Measurements from ENCODE around the gene RIC1. TPM values are rescaled to one million over a fixed set of nuclear protein-coding genes. Genes with fewer than 3 reads are reported as not detected.
"Not testable (repeated sequence)": the region's sequence is repeated elsewhere in the genome, so short reads cannot be mapped to it uniquely, and the experiment has no call there.

RIC1 gene
- total RNA-seq, 1 experiment from 2014 or later, result 18.6 TPM

DNA sequence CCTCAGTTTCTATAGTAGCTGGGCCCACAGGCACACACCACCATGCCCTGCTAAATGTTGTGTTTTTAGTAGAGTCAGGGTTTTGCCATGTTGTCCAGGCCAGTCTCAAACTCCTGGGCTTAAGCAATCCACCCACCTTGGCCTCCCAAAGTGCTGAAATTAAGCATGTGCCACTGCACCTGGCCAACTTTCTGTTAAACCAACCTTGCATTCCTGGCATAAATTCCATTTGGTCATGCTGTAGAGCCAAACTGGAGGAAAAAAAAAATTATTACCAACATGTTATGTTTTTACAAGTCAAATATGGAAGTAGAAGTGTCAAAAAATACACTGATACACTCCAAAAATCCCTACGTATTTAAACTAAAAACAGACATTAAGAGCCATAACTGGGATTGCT is 149.9 kb downstream of the RIC1 start:
- Mint-ChIP-seq H3K9me3 (ENCODE audit: unreplicated experiment) (peaks cover 19% of the 10 kb centered on the region), H3K27ac (ENCODE audit: unreplicated experiment) (no peak overlapping the region), H3K27me3 (ENCODE audit: insufficient read depth, unreplicated experiment) (no peaks in the 10 kb centered on the region), H3K36me3 (ENCODE audit: insufficient read depth, unreplicated experiment) (peaks cover 67% of the 10 kb centered on the region), H3K4me3 (ENCODE audit: unreplicated experiment) (no peak overlapping the region), H3K4me1 (ENCODE audit: low read depth, unreplicated experiment) (peaks cover 3% of the 10 kb centered on the region)
- BruUV-seq (replicated peaks), result no TSS peak
- Histone ChIP-seq H3K4me3 (ENCODE audit: low read depth, low read length) (no peak overlapping the region), H3K4me1 (no peaks in the 10 kb centered on the region), H3K9me3 (peaks cover 8% of the 10 kb centered on the region; the same call in 1 of the 2 replicates), H3K36me3 (ENCODE audit: control insufficient read depth, insufficient read depth, low read length) (peaks cover 1% of the 10 kb centered on the region; the same call in 1 of the 2 replicates), H3K27me3 (replicated peaks; ENCODE audit: control insufficient read depth, insufficient read depth, low read length) (no peaks in the 10 kb centered on the region)
- TF ChIP-seq CTCF (IDR thresholded peaks at IDR 0.05; ENCODE audit: insufficient read depth in 1 of 2, low read depth in 1 of 2, low read length in 1 of 2, severe bottlenecking in 1 of 2, unreplicated experiment in 1 of 2), result no peak
- intact Hi-C loops (cut with micrococcal nuclease; ENCODE audit: unreplicated experiment), result no loop called here
- ChIA-PET CTCF (no interaction called here), POLR2A (no interaction called here)
- no peak for DNase-seq

DNA sequence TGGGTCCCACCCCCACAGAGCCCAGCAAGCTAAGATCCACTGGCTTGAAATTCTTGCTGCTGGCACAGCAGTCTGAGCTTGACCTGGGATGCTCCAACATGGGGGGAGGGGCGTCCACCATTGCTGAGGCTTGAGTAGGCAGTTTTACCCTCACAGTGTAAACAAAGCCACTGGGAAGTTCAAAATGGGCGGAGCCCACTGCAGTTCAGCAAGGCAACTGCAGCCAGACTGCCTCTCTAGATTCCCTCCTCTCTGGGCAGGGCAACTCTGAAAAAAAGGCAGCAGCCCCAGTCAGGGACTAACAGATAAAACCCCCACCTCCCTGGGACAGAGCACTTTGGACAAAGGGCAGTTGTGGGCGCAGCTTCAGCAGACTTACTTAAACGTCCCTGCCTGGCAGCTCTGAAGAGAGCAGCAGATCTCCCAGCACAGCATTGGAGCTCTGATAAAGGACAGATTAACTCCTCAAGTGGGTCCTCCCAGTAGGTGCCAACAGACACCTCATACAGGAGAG is 150.9 kb downstream of the RIC1 start:
- H3K4me3 ChIP-seq (ENCODE audit: low read depth, low read length); H3K36me3 ChIP-seq (ENCODE audit: control insufficient read depth, insufficient read depth, low read length); H3K9me3 ChIP-seq; POLR2A ChIA-PET; intact Hi-C loops (cut with micrococcal nuclease; ENCODE audit: unreplicated experiment); H3K27me3 Mint-ChIP-seq (ENCODE audit: insufficient read depth, unreplicated experiment); BruUV-seq (replicated peaks); H3K4me1 ChIP-seq; H3K27ac Mint-ChIP-seq (ENCODE audit: unreplicated experiment); H3K4me1 Mint-ChIP-seq (ENCODE audit: low read depth, unreplicated experiment); H3K27me3 ChIP-seq (replicated peaks; ENCODE audit: control insufficient read depth, insufficient read depth, low read length); CTCF ChIA-PET; H3K4me3 Mint-ChIP-seq (ENCODE audit: unreplicated experiment); DNase-seq: not testable (repeated sequence)
- Mint-ChIP-seq H3K9me3 (ENCODE audit: unreplicated experiment) (peaks cover 19% of the 10 kb centered on the region), H3K36me3 (ENCODE audit: insufficient read depth, unreplicated experiment) (peaks cover 65% of the 10 kb centered on the region)

GRCh38 chr9:5783420-5783819 is 154.5 kb downstream of the RIC1 start:
- Mint-ChIP-seq H3K9me3 (ENCODE audit: unreplicated experiment) (peaks cover 19% of the 10 kb centered on the region), H3K36me3 (ENCODE audit: insufficient read depth, unreplicated experiment) (peaks cover 72% of the 10 kb centered on the region)
- H3K36me3 ChIP-seq (ENCODE audit: control insufficient read depth, insufficient read depth, low read length); BruUV-seq (replicated peaks); H3K4me3 Mint-ChIP-seq (ENCODE audit: unreplicated experiment); H3K4me3 ChIP-seq (ENCODE audit: low read depth, low read length); CTCF ChIA-PET; H3K4me1 ChIP-seq; H3K27me3 Mint-ChIP-seq (ENCODE audit: insufficient read depth, unreplicated experiment); H3K27ac Mint-ChIP-seq (ENCODE audit: unreplicated experiment); intact Hi-C loops (cut with micrococcal nuclease; ENCODE audit: unreplicated experiment); H3K27me3 ChIP-seq (replicated peaks; ENCODE audit: control insufficient read depth, insufficient read depth, low read length); H3K9me3 ChIP-seq; DNase-seq; POLR2A ChIA-PET; H3K4me1 Mint-ChIP-seq (ENCODE audit: low read depth, unreplicated experiment): not testable (repeated sequence)

GRCh38 chr9:5783982-5784381 is 155.1 kb downstream of the RIC1 start:
- ChIA-PET POLR2A (no interaction called here), CTCF (no interaction called here)
- H3K4me3 Mint-ChIP-seq (ENCODE audit: unreplicated experiment), result no peak overlapping the region
- no peak for TF ChIP-seq CTCF (IDR thresholded peaks at IDR 0.05; ENCODE audit: insufficient read depth in 1 of 2, low read depth in 1 of 2, low read length in 1 of 2, severe bottlenecking in 1 of 2, unreplicated experiment in 1 of 2)
- intact Hi-C loops (cut with micrococcal nuclease; ENCODE audit: unreplicated experiment), result no loop called here
- no TSS peak for BruUV-seq (replicated peaks)
- Histone ChIP-seq H3K9me3 (peaks cover 3% of the 10 kb centered on the region; the same call in 1 of the 2 replicates), H3K36me3 (ENCODE audit: control insufficient read depth, insufficient read depth, low read length) (peaks cover 1% of the 10 kb centered on the region), H3K4me1 (no peaks in the 10 kb centered on the region), H3K4me3 (ENCODE audit: low read depth, low read length) (no peak overlapping the region), H3K27me3 (replicated peaks; ENCODE audit: control insufficient read depth, insufficient read depth, low read length) (no peaks in the 10 kb centered on the region)
- no peak for DNase-seq
- H3K9me3 Mint-ChIP-seq (ENCODE audit: unreplicated experiment), result peaks cover 19% of the 10 kb centered on the region
- no peak overlapping the region for H3K27ac Mint-ChIP-seq (ENCODE audit: unreplicated experiment)
- H3K27me3 Mint-ChIP-seq (ENCODE audit: insufficient read depth, unreplicated experiment), result no peaks in the 10 kb centered on the region
- H3K36me3 Mint-ChIP-seq (ENCODE audit: insufficient read depth, unreplicated experiment), result peaks cover 68% of the 10 kb centered on the region
- H3K4me1 Mint-ChIP-seq (ENCODE audit: low read depth, unreplicated experiment), result no peaks in the 10 kb centered on the region

Measured in Caco-2 (cell line).